Stromal cell of bone marrow (primary cell): ENCODE data around the gene ZBED4.
A peak's percentile ranks its signal among the peaks of the same experiment; 100 is the strongest.

Experiments used
- DNase-seq: peaks from one replicate; pipeline ENCODE4 v3.0.0-alpha.2; 2012; ENCODE audit warnings: low read depth

ZBED4 gene

DNA sequence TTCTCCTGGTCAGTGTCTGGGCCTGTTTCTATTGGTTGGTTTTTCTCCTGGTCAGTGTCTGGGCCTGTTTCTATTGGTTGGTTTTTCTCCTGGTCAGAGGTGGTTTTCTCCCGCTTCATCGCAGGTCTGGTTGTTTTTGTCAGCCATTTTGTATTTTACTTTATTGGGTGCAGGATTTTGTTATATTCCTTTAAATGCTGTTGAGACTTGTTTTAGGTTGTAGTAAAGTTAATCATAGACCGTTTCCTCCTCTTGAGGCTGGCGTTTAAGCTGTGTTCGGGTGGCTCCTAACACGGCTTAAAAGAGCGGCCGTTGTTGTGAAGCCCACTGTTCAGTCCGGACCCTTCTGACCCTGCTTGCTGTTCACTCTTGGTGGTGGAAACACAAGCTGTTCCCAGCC lies 26.2 kb downstream of the ZBED4 start:
- no peak for DNase-seq

DNA sequence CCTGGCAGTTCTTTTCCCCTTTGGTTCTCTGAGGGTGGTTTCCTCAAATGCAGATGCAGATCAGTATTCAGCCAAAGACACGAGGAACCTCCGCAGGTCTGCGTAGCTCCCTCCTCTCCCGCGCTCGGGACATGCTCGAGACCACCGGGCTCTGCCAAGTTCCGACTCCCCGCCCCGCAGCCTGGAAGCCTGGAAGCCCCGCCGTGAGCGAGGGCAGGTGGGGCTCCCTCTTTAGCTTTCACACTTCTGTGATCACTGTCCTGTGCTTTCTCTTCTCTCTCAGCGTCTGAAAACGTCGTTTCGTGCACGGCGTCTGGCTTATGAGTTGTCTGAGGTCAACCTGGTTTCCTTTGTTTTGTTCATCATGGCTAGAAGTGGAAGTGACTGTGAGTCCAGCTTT lies 26.6 kb downstream of the ZBED4 start:
- no peak for DNase-seq

DNA sequence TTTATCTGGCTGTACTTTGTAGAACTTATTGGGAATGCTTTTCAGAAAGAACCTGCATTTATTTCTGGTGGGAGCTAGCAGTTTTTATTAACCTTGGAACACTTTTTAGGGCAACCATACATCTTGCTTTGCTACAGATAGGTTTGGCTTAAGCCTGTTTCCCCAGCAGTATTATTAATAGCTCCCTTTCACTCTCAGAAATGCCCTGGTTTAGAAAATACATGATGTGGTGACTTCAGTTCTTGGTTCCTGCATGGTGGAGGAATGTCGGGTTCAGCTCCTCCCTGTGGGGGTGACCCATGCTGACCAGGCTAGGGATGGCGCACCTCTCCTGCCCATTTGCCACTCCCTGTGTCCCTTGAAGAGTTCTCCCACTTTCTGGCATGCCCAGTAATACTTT lies 28.2 kb downstream of the ZBED4 start:
- no peak for DNase-seq

DNA sequence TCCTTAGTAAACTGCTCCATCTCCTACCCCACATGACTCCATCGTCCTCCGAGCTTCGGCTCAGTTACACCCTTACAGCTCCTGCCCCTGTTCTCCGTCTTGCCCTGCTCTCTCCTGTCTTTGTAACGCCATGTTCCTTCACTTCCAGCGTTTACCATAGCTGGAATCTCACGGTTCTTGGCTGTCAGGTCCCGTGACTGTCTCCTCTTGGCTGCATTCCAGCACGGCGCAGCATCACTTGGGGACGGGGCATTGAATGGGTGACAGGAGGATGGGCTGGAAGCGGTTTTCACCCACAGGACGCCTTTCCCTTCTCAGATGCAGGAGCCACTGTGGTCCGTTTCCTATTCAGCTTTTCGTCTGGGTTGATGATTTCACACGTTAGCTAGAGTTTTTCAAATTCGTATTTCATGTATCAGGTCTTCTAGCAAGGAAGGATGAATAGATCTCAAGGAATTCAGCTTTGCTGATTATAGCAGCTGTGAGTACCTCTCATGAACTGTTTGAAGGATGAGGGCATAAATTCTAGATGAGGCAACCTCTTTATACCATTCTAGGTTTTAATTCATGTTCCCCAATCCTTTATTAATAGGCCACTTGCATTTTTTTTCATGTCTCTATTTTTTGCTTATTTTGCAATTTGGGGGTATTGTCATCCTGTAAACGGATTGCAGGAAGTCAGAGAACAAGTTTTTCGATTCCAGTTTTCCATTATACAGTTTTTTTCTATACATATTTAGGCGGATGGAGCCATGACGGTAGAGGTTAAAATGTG lies 29.1 kb downstream of the ZBED4 start:
- no peak for DNase-seq

DNA sequence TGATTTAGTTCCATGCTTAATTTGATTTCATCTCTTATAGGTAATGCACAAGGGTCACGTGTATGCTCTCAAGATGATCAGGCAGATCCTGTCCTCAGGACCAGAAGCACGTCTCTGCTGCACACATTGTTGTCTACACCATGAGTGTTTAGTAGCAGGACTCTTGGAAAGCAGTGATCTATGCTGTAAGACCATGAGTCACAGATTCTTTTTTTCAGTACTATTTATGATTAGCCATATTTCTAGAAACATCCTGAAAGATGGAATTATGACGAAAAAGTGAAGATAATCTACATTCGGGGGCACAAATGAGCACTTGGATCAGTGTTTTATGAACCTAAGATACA lies 29.6 kb downstream of the ZBED4 start:
- no peak for DNase-seq

DNA sequence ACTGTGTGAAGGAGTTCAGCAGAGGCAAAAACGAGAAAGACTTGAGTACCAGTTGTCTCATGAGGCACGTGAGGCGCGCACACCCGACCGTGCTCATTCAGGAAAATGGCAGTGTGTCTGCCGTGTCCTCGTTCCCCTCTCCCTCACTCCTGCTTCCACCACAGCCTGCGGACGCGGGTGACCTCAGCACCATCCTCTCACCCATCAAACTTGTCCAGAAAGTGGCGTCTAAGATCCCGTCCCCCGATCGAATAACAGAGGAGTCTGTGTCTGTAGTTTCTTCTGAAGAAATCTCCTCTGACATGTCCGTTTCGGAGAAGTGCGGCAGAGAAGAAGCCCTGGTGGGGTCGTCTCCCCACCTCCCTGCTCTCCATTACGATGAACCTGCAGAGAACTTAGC lies 30.4 kb downstream of the ZBED4 start:
- DNase-seq, result no peak

DNA sequence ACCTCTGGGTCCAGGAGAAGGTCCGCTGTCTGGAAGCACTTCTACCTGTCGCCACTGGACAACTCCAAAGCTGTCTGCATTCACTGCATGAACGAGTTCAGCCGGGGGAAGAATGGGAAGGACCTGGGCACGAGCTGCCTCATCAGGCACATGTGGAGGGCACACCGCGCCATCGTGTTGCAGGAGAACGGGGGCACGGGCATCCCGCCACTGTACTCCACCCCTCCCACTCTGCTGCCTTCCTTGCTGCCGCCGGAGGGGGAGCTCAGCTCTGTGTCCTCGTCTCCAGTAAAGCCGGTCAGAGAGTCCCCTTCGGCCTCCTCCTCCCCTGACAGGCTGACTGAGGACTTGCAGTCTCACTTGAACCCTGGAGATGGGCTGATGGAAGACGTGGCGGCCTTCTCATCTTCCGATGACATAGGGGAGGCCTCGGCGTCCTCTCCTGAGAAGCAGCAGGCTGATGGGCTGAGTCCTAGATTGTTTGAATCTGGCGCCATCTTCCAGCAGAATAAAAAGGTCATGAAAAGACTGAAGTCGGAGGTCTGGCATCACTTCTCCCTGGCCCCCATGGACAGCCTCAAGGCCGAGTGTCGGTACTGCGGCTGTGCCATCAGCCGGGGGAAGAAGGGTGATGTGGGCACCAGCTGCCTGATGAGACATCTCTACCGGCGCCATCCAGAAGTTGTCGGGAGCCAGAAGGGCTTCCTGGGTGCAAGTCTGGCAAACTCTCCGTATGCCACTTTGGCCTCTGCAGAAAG lies 31.0 kb downstream of the ZBED4 start:
- DNase-seq, result no peak

DNA sequence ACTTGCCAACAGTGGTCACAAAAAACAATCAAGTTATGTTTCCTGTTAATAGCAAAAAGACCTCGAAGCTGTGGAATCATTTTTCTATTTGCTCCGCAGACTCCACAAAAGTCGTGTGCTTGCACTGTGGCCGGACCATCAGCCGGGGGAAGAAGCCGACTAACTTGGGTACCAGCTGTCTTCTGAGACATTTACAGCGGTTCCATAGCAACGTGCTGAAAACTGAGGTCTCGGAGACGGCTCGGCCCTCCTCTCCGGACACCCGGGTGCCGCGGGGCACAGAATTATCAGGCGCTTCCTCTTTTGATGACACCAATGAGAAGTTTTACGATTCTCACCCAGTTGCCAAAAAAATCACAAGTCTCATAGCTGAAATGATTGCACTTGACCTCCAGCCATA lies 31.6 kb downstream of the ZBED4 start:
- DNase-seq, result no peak

DNA sequence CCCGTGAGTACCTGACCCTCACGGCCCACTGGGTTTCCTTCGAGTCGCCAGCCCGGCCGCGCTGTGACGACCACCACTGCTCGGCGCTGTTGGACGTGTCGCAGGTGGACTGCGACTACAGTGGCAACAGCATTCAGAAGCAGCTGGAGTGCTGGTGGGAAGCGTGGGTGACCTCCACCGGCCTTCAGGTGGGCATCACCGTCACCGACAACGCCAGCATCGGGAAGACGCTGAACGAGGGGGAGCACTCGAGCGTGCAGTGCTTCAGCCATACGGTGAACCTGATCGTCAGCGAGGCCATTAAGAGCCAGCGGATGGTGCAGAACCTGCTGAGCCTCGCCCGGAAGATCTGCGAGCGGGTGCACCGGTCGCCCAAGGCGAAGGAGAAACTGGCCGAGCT lies 32.2 kb downstream of the ZBED4 start:
- no peak for DNase-seq

DNA sequence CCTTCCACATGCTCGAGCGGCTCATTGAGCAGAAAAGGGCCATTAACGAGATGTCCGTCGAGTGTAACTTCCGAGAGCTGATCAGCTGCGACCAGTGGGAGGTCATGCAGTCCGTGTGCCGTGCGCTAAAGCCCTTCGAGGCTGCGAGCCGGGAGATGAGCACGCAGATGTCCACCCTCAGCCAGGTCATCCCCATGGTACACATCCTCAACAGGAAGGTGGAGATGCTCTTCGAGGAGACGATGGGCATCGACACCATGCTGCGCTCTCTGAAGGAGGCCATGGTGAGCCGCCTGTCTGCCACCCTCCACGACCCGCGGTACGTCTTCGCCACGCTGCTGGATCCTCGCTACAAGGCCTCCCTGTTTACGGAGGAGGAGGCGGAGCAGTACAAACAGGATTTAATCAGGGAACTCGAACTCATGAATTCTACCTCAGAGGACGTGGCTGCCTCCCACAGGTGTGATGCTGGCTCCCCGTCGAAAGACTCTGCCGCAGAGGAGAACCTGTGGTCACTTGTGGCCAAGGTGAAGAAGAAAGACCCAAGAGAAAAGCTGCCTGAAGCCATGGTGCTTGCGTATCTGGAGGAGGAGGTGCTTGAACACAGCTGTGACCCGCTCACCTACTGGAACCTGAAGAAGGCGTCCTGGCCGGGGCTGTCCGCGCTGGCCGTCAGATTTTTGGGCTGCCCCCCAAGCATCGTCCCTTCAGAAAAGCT lies 32.9 kb downstream of the ZBED4 start:
- no peak for DNase-seq

DNA sequence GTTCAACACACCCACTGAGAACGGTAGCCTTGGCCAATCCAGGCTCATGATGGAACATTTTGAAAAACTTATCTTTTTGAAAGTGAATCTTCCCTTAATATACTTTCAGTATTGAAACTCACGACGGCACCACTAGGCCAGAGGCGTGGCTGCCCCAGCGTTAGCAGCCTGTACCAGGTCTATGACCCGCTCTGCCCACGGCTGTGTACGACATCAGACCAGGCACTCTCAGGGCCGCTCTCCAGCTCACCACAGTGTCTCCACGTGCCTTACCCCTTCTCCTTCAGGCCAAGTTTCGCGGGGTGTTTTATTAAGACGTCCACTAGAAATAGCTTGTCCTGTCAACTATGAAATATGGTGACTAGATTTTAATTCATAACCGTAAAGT lies 33.4 kb downstream of the ZBED4 start:
- DNase-seq, result no peak

DNA sequence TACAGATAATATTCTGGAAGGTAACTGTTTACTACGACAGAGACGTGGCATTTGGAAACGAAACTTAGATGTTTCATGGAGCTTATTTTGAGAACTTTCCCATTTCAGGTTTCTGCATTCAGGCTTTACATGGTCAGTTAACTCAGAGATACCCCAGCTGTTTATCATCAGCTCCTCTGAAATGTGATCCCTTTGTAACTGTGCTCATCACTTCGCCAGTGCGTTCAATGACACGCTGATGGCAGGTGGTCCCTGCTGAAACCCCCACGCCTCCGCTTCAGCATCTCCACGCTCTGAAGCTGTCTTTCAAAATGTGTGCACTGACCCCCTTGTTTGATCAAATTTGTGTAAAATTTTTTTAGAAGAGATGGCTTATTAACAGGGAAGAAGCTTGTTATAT lies 34.1 kb downstream of the ZBED4 start:
- no peak for DNase-seq

DNA sequence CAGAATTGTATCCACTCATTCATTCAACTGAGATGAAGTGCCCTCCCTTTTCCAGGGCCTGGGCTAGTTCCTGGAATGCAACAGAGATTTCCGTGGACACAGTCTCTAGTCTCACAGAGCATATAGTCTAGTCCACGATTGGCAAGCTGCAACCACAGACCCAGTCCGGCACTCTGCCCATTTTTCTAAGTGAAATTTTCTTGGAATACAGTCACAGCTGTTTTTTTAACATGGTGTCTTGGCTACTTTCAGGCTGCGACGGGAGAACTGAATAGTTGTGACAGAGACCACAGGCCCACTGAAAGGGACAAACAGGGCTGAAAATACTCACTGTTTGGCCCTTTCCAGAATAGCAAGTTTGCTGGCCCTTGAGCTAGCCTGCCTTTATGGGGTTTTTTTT lies 35.4 kb downstream of the ZBED4 start:
- peak; percentile 7 for DNase-seq

DNA sequence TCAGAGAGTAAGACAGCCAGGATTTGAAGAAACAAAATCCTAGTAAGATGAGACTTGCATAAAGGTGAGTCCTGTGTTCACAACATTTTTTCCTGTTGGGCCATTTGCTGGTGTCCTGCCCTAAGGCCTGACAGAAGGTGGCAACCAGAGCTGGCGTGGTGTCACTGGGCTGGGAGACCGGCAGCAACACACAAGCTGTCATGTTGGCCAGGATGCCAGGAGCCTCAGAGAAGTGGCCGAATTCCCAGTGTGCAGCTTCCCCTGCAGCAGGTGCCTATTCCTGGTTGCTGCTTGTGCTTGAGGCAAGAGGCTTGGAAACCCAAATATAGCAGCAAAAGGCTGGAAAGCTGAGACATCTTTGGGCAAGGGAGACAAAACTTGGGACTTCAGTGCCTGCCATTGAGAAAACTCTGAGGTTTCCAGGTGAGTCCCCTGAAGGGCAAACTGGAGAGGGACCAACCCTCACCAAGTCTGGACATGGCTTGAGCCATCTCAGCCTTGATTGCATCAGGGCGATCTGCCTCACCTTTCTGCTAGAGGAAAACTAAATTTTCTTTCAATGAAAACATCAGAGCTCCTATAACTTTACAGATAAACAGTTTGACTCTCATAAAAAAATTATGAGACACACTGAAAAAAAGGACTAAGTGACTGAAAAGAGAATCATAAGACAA lies 38.7 kb downstream of the ZBED4 start:
- no peak for DNase-seq

DNA sequence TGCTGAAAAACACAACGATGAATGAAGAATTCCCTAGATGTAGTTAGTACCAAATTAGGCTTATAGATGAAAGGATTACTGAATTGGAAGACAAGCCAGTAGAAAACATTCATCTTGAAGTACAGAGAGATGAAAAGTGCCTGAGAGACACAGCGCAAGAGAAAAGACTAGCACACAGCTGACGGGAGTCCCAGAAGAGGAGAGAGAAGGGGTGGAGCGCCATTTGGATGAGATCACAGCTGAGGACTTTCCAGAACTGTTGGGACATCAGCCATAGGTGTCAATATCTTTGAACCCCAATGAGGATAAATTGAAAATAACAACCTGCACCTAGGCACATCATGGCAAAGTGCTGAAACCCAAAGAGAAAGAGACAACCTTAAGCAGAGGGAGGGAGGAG lies 39.4 kb downstream of the ZBED4 start:
- no peak for DNase-seq

DNA sequence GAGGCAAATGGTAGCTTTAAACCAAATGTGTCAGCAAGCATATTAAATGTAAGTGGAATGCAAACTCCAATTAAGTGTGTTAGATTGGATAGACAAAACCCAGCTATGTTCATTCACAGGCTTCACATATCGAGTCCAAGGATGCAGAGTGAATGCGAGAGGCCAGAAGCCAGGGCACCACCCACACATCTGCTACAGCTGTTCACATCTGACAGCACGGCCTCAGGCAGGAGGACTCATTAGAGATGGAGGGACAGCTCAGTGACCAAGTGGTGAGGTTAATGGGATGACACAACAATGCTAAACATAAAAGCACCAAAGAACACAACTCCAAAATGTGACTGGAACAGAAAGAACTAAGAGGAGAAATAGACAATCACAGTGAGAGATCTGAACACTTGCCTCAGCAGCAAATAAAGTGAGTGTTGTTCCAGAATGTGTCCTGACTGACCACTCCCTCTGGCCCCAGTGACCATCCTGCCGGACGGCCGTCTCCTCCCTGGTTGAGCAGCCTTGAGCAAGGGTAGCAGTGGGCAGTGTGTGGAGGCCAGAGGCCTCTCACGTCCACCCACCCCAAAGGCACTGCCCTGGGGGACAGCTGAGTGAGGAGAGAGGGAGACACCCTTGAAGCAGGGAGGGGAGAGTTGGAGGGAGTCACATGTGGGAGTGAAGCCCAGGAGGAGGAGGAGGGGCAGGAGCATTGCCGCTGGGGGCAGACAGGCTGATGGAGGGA lies 40.8 kb downstream of the ZBED4 start:
- no peak for DNase-seq

DNA sequence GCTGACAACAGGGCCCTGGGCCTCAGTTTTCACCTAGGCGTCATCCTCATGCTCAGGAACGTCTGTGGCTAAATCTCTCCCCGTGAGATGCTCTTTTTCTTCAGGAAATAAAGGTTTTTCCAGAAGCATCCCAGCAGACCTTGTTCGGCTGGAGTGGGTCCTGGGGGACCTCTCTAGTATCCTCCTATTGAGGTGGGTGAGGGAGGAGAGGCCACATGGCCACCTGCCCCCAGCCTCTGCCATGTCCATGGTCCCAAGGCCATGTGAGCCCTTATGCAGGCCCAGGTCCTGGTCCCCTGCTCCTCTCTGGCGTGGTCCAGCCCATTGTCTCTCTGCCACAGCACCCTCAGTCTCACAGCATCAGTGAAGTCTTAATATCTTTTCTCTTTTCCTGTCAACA lies 42.6 kb downstream of the ZBED4 start:
- no peak for DNase-seq

DNA sequence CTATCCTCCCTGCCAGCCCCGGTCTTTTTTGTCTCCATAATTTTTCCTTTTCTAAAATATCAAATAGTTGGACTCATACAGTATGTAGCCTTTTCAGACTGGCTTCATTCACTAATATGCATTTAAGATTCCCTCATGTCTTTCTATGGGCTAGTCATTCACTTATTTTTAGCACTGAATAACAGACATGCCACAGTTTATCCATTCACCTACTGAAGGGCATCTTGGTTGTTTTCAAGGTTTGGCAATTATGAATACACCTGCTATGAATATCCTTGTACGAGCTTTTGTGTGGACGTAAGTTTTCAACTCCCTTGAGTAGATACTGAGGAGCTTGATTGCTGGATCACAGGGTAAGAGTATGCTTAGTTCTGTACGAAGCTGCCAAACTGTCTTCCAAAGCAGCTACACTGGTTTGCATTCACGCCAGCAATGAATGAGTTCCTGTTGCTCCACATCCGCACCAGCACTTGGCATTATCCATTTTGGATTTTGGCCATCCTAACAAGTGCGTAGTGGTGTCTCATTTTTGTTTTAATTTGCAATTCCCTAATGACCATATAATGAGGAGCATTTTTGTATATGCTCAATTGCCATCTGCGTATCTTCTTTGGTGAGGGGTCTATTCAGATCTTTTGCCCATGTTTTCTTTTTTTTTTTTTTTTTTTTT lies 43.5 kb downstream of the ZBED4 start:
- DNase-seq, result no peak

DNA sequence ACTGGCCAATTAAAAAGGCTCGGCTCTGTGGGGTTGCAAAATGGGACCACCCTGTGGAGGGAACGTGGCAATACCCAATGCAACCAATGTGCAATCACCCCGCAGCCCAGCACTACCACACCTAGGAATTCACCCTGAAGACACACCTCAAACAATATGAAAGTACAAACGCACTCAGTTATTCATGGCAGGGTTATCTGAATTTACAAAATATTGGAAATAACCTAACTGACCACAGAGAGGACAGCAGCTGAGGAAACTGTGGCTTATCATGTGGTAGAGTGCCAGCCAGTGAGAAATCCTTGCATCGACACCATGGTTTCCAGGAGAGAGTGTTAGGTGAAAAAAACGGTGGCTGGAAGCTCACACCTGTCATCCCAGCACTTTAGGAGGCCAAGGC lies 45.9 kb downstream of the ZBED4 start:
- DNase-seq, result no peak

DNA sequence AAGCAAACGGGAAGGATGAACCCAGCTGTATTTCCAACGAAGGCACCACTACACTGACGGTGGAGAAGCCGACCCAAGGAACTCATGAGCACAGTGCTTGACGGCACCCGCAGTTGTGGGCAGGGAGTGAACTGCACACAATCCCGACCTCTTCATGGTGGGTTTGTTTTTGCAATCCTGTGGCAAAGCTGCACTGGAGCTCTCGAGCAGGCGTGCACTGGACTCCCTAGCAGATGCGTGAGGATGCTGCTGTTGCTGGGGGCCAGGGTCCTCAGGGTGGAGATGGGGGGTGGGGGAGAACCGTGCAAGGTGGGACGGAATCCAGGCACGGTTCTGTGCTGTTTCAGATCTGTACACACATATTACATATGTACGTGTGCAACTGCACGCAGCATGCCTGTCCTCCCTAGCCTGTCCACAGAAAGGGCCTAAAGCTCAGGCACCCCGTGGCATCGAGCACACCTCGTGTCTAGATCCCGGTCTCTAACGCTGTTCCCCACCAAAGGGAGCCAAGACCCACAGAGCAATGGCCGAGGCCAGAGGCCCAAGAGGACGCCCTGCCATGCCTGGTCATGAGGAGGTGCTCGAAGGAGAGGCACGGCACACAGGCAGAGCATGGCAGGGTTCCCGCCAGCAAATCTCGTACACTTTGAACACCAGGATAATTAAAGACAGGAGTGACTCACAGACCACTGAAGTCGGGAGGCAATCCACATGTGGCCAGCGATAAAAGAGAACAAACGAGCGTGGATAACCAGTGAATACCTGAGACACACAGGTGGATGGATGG lies 47.0 kb downstream of the ZBED4 start:
- no peak for DNase-seq

DNA sequence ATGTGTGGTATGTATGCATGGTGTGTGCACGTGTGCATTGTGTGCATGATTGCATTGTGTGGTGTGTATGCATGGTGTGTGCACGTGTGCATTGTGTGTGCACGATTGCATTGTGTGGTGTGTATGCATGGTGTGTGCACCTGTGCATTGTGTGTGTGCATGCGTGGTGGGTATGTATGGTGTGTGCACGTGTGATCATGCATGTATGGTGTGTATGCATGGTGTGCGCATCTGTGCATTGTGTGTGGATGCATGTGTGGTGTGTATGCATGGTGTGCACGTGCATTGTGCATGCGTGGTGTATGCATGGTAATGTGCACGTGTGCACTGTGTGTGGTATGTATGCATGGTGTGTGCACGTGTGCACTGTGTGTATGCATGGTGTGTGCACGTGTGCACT lies 47.8 kb downstream of the ZBED4 start:
- no peak for DNase-seq
